GM12874 (cell line): ENCODE measurements around the gene TENM4.

Experiments used
- CTCF ChIP-seq: IDR thresholded peaks from 2 replicates; pipeline ENCODE4 v1.5.1; 2011; ENCODE audit warnings: low read depth, mild to moderate bottlenecking, control low read depth, low read length, moderate library complexity; ENCODE audit not compliant: insufficient read depth

Gene TENM4

GRCh38 chr11:79237703-79238102 lies 203.1 kb downstream of the TENM4 start:
- TF ChIP-seq CTCF = no peak

- TF ChIP-seq CTCF = no peak
Observed at GRCh38 chr11:79237091-79237490, 203.7 kb downstream of the TENM4 start.

- no peak for TF ChIP-seq CTCF
Observed at GRCh38 chr11:79236541-79236971, 204.3 kb downstream of the TENM4 start.

- no peak for TF ChIP-seq CTCF
Observed at GRCh38 chr11:79235696-79236095, 205.1 kb downstream of the TENM4 start.

- TF ChIP-seq CTCF = no peak
Observed at GRCh38 chr11:79232346-79232745, 208.5 kb downstream of the TENM4 start.

GRCh38 chr11:79229047-79229446 lies 211.8 kb downstream of the TENM4 start:
- no peak for TF ChIP-seq CTCF

GRCh38 chr11:79227767-79228755 lies 212.8 kb downstream of the TENM4 start:
- TF ChIP-seq CTCF = no peak
